ENCODE results near the gene IGFBP4. TPM values are rescaled to one million over a fixed set of nuclear protein-coding genes. Genes with fewer than 3 reads are reported as not detected.

Gene IGFBP4
- total RNA-seq, 4 donors from 2014 or later: 98.4 to 302 (median 166) TPM

- TF ChIP-seq EP300 (IDR thresholded peaks at IDR 0.05; ENCODE audit: low read depth) (no peak), CTCF (IDR thresholded peaks at IDR 0.05) (peak; percentile 37 to 48 (median 47))
- Histone ChIP-seq H3K4me3 (no peak overlapping the region), H3K27ac (peak overlapping the region; percentile 63 to 85 (median 74)), H3K4me1 (peaks cover 0 to 25% (median 13%) of the 10 kb centered on the region in 4 donors), H3K9me3 (no peaks in the 10 kb centered on the region), H3K36me3 (no peaks in the 10 kb centered on the region), H3K27me3 (no peaks in the 10 kb centered on the region)
- in situ Hi-C loops (cut with MboI; ENCODE audit: low pct_ligation_motif_present in 1 of 4, low pct_unique_long_range_greater_than_20kb in 1 of 4, low sequenced_read_pairs in 3 of 4) (loop anchor here in 3 of 4 donors (10.0 to 25.0 kb wide), 2 partner anchors 101 to 104 kb away; no protein-coding TSS in a partner anchor), intact Hi-C loops (cut with DNase I; ENCODE audit: low total_unique reads) (no loop called here)
- DNase-seq: no peak
- WGBS, 2 donors (ENCODE audit: low coverage in 1 of 2): 88% methylated on average over 6 of the region's 6 CpGs; no CpG with 5 or more reads in 1 of the 2 donors
Measured at GRCh38 chr17:40433551-40434415, 9.5 kb upstream of the IGFBP4 start.

GRCh38 chr17:40436636-40437035, 6.6 kb upstream of the IGFBP4 start:
- Histone ChIP-seq H3K36me3 (no peaks in the 10 kb centered on the region), H3K27ac (no peak overlapping the region), H3K9me3 (no peaks in the 10 kb centered on the region), H3K27me3 (no peaks in the 10 kb centered on the region), H3K4me3 (no peak overlapping the region), H3K4me1 (peaks cover 0 to 31% (median 13%) of the 10 kb centered on the region in 4 donors)
- DNase-seq: no peak
- TF ChIP-seq POLR2AphosphoS5 (IDR thresholded peaks at IDR 0.05) (no peak), CTCF (IDR thresholded peaks at IDR 0.05) (no peak), EP300 (IDR thresholded peaks at IDR 0.05; ENCODE audit: low read depth) (no peak), POLR2A (IDR thresholded peaks at IDR 0.05) (no peak)
- intact Hi-C loops (cut with DNase I; ENCODE audit: low total_unique reads): no loop called here
- in situ Hi-C loops (cut with MboI; ENCODE audit: low pct_ligation_motif_present in 1 of 4, low pct_unique_long_range_greater_than_20kb in 1 of 4, low sequenced_read_pairs in 3 of 4): loop anchor here in 3 of 4 donors (10.0 to 25.0 kb wide), 2 partner anchors 98 to 101 kb away; no protein-coding TSS in a partner anchor
- 60 to 71% methylated on average over 5 of the region's 5 CpGs for WGBS, 2 donors (ENCODE audit: low coverage in 1 of 2)

GRCh38 chr17:40437095-40437732, 6.0 kb upstream of the IGFBP4 start:
- intact Hi-C loops (cut with DNase I; ENCODE audit: low total_unique reads): no loop called here
- DNase-seq: no peak
- 90% methylated on average over 5 of the region's 5 CpGs; no CpG with 5 or more reads in 1 of the 2 donors for WGBS, 2 donors (ENCODE audit: low coverage in 1 of 2)
- H3K36me3 ChIP-seq: no peaks in the 10 kb centered on the region
- in situ Hi-C loops (cut with MboI; ENCODE audit: low pct_ligation_motif_present in 1 of 4, low pct_unique_long_range_greater_than_20kb in 1 of 4, low sequenced_read_pairs in 3 of 4): loop anchor here in 3 of 4 donors (10.0 to 25.0 kb wide), 2 partner anchors 98 to 100 kb away; no protein-coding TSS in a partner anchor
- no peaks in the 10 kb centered on the region for H3K27me3 ChIP-seq
- no peak for TF ChIP-seq POLR2A (IDR thresholded peaks at IDR 0.05)
- no peak for TF ChIP-seq POLR2AphosphoS5 (IDR thresholded peaks at IDR 0.05)
- TF ChIP-seq EP300 (IDR thresholded peaks at IDR 0.05; ENCODE audit: low read depth): no peak
- no peak for TF ChIP-seq CTCF (IDR thresholded peaks at IDR 0.05)
- peaks cover 4 to 36% (median 14%) of the 10 kb centered on the region in 4 donors for H3K4me1 ChIP-seq
- H3K4me3 ChIP-seq: no peak overlapping the region
- H3K27ac ChIP-seq: no peak overlapping the region
- no peaks in the 10 kb centered on the region for H3K9me3 ChIP-seq

- no peaks in the 10 kb centered on the region for H3K36me3 ChIP-seq
- in situ Hi-C loops (cut with MboI; ENCODE audit: low pct_ligation_motif_present in 1 of 4, low pct_unique_long_range_greater_than_20kb in 1 of 4, low sequenced_read_pairs in 3 of 4) (loop anchor here in 3 of 4 donors (5.0 to 25.0 kb wide), 2 partner anchors 92 to 97 kb away; no protein-coding TSS in a partner anchor), intact Hi-C loops (cut with DNase I; ENCODE audit: low total_unique reads) (loop anchor here (5.0 kb wide), 2 partner anchors 37 to 92 kb away; no protein-coding TSS in a partner anchor)
- H3K4me3 ChIP-seq: no peak overlapping the region
- no peaks in the 10 kb centered on the region for H3K9me3 ChIP-seq
- no peak overlapping the region for H3K27ac ChIP-seq
- 80 to 89% methylated on average over 1 to 4 of the region's 4 CpGs for WGBS, 2 donors (ENCODE audit: low coverage in 1 of 2)
- no peak for TF ChIP-seq CTCF (IDR thresholded peaks at IDR 0.05)
- no peak for TF ChIP-seq POLR2AphosphoS5 (IDR thresholded peaks at IDR 0.05)
- TF ChIP-seq POLR2A (IDR thresholded peaks at IDR 0.05): no peak
- H3K4me1 ChIP-seq: peaks cover 7 to 34% (median 19%) of the 10 kb centered on the region in 4 donors
- DNase-seq: no peak
- H3K27me3 ChIP-seq: no peaks in the 10 kb centered on the region
Measured at GRCh38 chr17:40440166-40440565, 3.1 kb upstream of the IGFBP4 start.
